T follicular helper cell (primary cell): ENCODE measurements around the gene RRP1.

ENCODE experiments used
- DNase-seq: peaks from one replicate; pipeline ENCODE4 v3.0.0-alpha.2; 2020; ENCODE audit warnings: low read depth
- total RNA-seq, 2 experiments: gene quantifications; one replicate each; lab custom pipeline; 2026; lab: John Stamatoyannopoulos, UW

Gene RRP1
- total RNA-seq: 51.8 to 155 reads per million in 2 experiments

- peak; percentile 91 for DNase-seq
Measured at GRCh38 chr21:43789276-43790009, at the start of gene RRP1. Gene RRP1, plus strand, starts transcription at chr21:43789577. Its CDS starts 53 bp downstream, at chr21:43789630.

GRCh38 chr21:43739621-43740435 is 49.5 kb upstream of the RRP1 start:
- no peak for DNase-seq

GRCh38 chr21:43740497-43741156 is 48.8 kb upstream of the RRP1 start:
- DNase-seq: no peak

GRCh38 chr21:43741423-43742096 is 47.8 kb upstream of the RRP1 start:
- no peak for DNase-seq

GRCh38 chr21:43743947-43744346 is 45.4 kb upstream of the RRP1 start:
- no peak for DNase-seq

- DNase-seq: no peak
Measured at GRCh38 chr21:43744725-43745124, 44.7 kb upstream of the RRP1 start.

- no peak for DNase-seq
Measured at GRCh38 chr21:43745772-43746517, 43.4 kb upstream of the RRP1 start.

- no peak for DNase-seq
Measured at GRCh38 chr21:43748622-43749021, 40.8 kb upstream of the RRP1 start.

GRCh38 chr21:43749651-43750262 is 39.6 kb upstream of the RRP1 start:
- no peak for DNase-seq

GRCh38 chr21:43750339-43751033 is 38.9 kb upstream of the RRP1 start:
- DNase-seq: no peak

- DNase-seq: no peak
Measured at GRCh38 chr21:43751955-43752591, 37.3 kb upstream of the RRP1 start.

GRCh38 chr21:43752758-43753438 is 36.5 kb upstream of the RRP1 start:
- DNase-seq: no peak

GRCh38 chr21:43753439-43753799 is 36.0 kb upstream of the RRP1 start:
- DNase-seq: no peak

- DNase-seq: no peak
Measured at GRCh38 chr21:43754948-43755781, 34.2 kb upstream of the RRP1 start.

GRCh38 chr21:43755820-43756594 is 33.4 kb upstream of the RRP1 start:
- no peak for DNase-seq

GRCh38 chr21:43757601-43758000 is 31.8 kb upstream of the RRP1 start:
- DNase-seq: no peak

GRCh38 chr21:43758111-43758641 is 31.2 kb upstream of the RRP1 start:
- DNase-seq: no peak
